Mononuclear cell (primary cell): Measurements from ENCODE around the gene GPR143. TPM values are rescaled to one million over a fixed set of nuclear protein-coding genes. Genes with fewer than 3 reads are reported as not detected.

Experiments used
- H3K27me3 ChIP-seq: 2 replicates; pipeline ENCODE4 v1.6.0; 2011; ENCODE audit warnings: low read length, control low read depth; ENCODE audit not compliant: insufficient read depth
- H3K4me1 ChIP-seq: 2 replicates; pipeline ENCODE4 v1.5.1; 2011; ENCODE audit warnings: mild to moderate bottlenecking, low read length, control low read depth; ENCODE audit not compliant: insufficient read depth
- H3K4me3 ChIP-seq: 2 replicates; pipeline ENCODE4 v1.5.1; 2011; ENCODE audit warnings: mild to moderate bottlenecking, low read length, moderate library complexity
- H3K9me3 ChIP-seq: 2 replicates; pipeline ENCODE4 v1.5.1; 2011; ENCODE audit warnings: low read depth, mild to moderate bottlenecking, control low read depth, low read length
- total RNA-seq: library from RNA; depleted of rRNA; stranded (reverse); fragments of >200 nt; gene quantifications from one replicate; pipeline ENCODE4 v1.2.3, GENCODE V29; 2012

Gene GPR143
- total RNA-seq, 1 donor = not detected

GRCh38 chrX:9677098-9677739 is 88.4 kb downstream of the GPR143 start:
- Histone ChIP-seq H3K27me3 (no peaks in the 10 kb centered on the region), H3K4me1 (peaks cover 23% of the 10 kb centered on the region), H3K4me3 (no peak overlapping the region), H3K9me3 (no peaks in the 10 kb centered on the region)

GRCh38 chrX:9676738-9677097 is 88.9 kb downstream of the GPR143 start:
- Histone ChIP-seq H3K4me1 (peaks cover 25% of the 10 kb centered on the region), H3K27me3 (no peaks in the 10 kb centered on the region), H3K9me3 (no peaks in the 10 kb centered on the region), H3K4me3 (no peak overlapping the region)

DNA sequence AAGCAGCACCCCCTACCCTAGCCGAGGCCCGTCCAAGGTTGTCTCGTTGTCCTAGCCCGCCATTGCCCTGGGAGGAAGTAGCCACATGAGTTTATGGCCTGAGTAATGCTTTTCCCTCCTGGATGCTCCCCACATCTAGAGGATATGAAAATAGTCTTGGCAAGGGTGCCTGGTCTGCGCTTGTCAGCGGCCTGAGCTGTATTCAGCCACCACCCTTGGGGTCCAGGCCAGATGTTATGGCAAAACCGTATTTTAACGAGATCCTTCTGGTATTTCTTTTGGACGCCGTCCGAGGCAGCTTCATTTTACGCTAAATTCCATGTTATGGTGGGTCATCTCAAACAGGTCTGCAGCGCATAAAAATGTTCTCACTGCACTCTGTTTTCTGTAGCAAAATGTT is 89.3 kb downstream of the GPR143 start:
- Histone ChIP-seq H3K4me3 (no peak overlapping the region), H3K9me3 (no peaks in the 10 kb centered on the region), H3K27me3 (no peaks in the 10 kb centered on the region), H3K4me1 (peaks cover 29% of the 10 kb centered on the region)

Other genes with a start within 250 kb of the GPR143 start
- under 0.01 TPM for gene SHROOM2, start 20.6 kb upstream of the GPR143 start, total RNA-seq
- gene CLDN34, start 201.5 kb upstream of the GPR143 start, total RNA-seq = not detected